K562 (cell line): Measurements from ENCODE around the gene SF3A2. TPM values are rescaled to one million over a fixed set of nuclear protein-coding genes. Genes with fewer than 3 reads are reported as not detected.

Experiments used
- ATF1 ChIP-seq, 2 experiments: fragments of 450-650 bp in 1 of 2; IDR thresholded peaks; 2 replicates each; pipeline ENCODE4 v1.6.1; 2016; ENCODE audit warnings: missing compliant biosample characterization in 1 of 2, missing genetic modification characterization in 1 of 2
- CREM ChIP-seq: IDR thresholded peaks from 2 replicates; pipeline ENCODE4 v1.6.1; 2014; ENCODE audit warnings: antibody characterized with exemption, low read depth
- E2F6 ChIP-seq, 2 experiments: IDR thresholded peaks; 2 replicates each; pipeline ENCODE4 v1.6.1; 2011; ENCODE audit warnings: borderline replicate concordance in 1 of 2, control low read depth in 1 of 2, low read depth in 1 of 2, low read length in 1 of 2, mild to moderate bottlenecking in 1 of 2, mixed read lengths in 1 of 2, moderate library complexity in 1 of 2; ENCODE audit not compliant: insufficient read depth in 1 of 2, insufficient read length in 1 of 2, poor library complexity in 1 of 2, severe bottlenecking in 1 of 2; ENCODE audit errors: extremely low read depth in 1 of 2
- MGA ChIP-seq: fragments of 450-650 bp; IDR thresholded peaks from 2 replicates; pipeline ENCODE4 v1.6.1; 2016; ENCODE audit warnings: mild to moderate bottlenecking, moderate library complexity
- NFIC ChIP-seq: fragments of 450-650 bp; IDR thresholded peaks from 2 replicates; pipeline ENCODE4 v1.6.1; 2017; ENCODE audit warnings: mild to moderate bottlenecking, inconsistent platforms
- POLR3G ChIP-seq: IDR thresholded peaks from 2 replicates; pipeline ENCODE4 v1.6.1; 2011; ENCODE audit not compliant: insufficient read length, insufficient replicate concordance; ENCODE audit errors: extremely low read depth
- RBFOX2 ChIP-seq: fragments of 200-400 bp; formaldehyde crosslinking; IDR thresholded peaks from 2 replicates; pipeline ENCODE4 v1.6.1; 2017; ENCODE audit warnings: low read depth, mild to moderate bottlenecking, low read length, moderate library complexity
- RNF2 ChIP-seq: sonication (generic); IDR thresholded peaks from 2 replicates; pipeline ENCODE4 v1.6.1; 2016
- SLC30A9 ChIP-seq: fragments of 250-450 bp; sonication (Bioruptor Pico); IDR thresholded peaks from 2 replicates; pipeline ENCODE4 v1.8.0; 2022; ENCODE audit warnings: mild to moderate bottlenecking, moderate library complexity
- TFAP4 ChIP-seq: sonication (generic); formaldehyde crosslinking; IDR thresholded peaks from 2 replicates; pipeline ENCODE4 v1.8.0; 2022; ENCODE audit warnings: missing genetic modification reagents, mild to moderate bottlenecking, moderate library complexity, borderline replicate concordance
- YY1 ChIP-seq, 3 experiments: IDR thresholded peaks; 2 replicates each; pipeline ENCODE4 v1.6.1; 2011; ENCODE audit warnings: low read length in 2 of 3, mild to moderate bottlenecking in 2 of 3, moderate library complexity in 2 of 3, borderline replicate concordance in 1 of 3, control low read depth in 1 of 3, low read depth in 1 of 3; ENCODE audit not compliant: insufficient read depth in 3 of 3, insufficient replicate concordance in 2 of 3, control insufficient read depth in 1 of 3, insufficient read length in 1 of 3; ENCODE audit errors: extremely low read depth in 1 of 3
- polyA plus RNA-seq, 8 experiments: library from polyadenylated mRNA; depleted of rRNA in 4 of 8; stranded (reverse) in 5 of 8; unstranded in 3 of 8; fragments of >200 nt; fragmentation: Nextera tagmentation in 2 of 8; fragmentation: Illumina TruSeq in 1 of 8; extraction: Ambion mirVana in 2 of 8; extraction: Trizol in 1 of 8; gene quantifications; 2 replicates each; pipeline versions ENCODE4 v1.2.1 to v1.2.3, GENCODE V29; 2011 to 2014; ENCODE audit warnings: inconsistent platforms in 1 of 8, missing spikeins in 1 of 8
- total RNA-seq, 7 experiments: library from RNA; depleted of rRNA in 6 of 7; stranded (reverse); fragments of >200 nt in 6 of 7; fragmentation: Illumina TruSeq in 2 of 7; extraction: Trizol in 2 of 7; gene quantifications; 2 replicates each; pipeline versions ENCODE4 v1.2.1 to v1.2.3, GENCODE V29; 2011 to 2021; ENCODE audit warnings: low replicate concordance in 1 of 7

The SF3A2 gene
- total and polyA plus RNA-seq, 9 of the 15 experiments (the other 6 are each of a cell fraction or from before 2014, with no cell fraction given): 0.17 to 194 (median 22.8) TPM

- TF ChIP-seq MGA (peak; percentile 86; the same call in 1 of the 2 replicates), POLR3G (no peak), YY1 (IDR thresholded peaks at IDR 0.05; ENCODE audit: borderline replicate concordance in 1 of 3, control insufficient read depth in 1 of 3, extremely low read depth in 1 of 3, insufficient read depth in 3 of 3, insufficient read length in 1 of 3, insufficient replicate concordance in 2 of 3, low read depth in 1 of 3, low read length in 2 of 3) (peak in 2 of 3 experiments; percentile 42 to 80), SLC30A9 (CRISPR knock-in tag) (no peak), E2F6 (IDR thresholded peaks at IDR 0.05; ENCODE audit: borderline replicate concordance in 1 of 2, extremely low read depth in 1 of 2, insufficient read depth in 1 of 2, insufficient read length in 1 of 2, low read depth in 1 of 2, low read length in 1 of 2, poor library complexity in 1 of 2, severe bottlenecking in 1 of 2) (peak; percentile 57 to 65), TFAP4 (CRISPR knock-in tag) (peak; percentile 78; the same call in 1 of the 2 replicates), RNF2 (0 out of 2 replicates have a peak, but pooled peaks have one; percentile 41), NFIC (peak; percentile 96), ATF1 (CRISPR knock-in tag; IDR thresholded peaks at IDR 0.05) (no peak), ATF1 (tag; IDR thresholded peaks at IDR 0.05) (0 out of 2 replicates have a peak, but pooled peaks have one; percentile 29), RBFOX2 (peak; percentile 73), CREM (peak; percentile 58)
These were observed 29.8 kb downstream of the SF3A2 start (continued) for GRCh38 chr19:2266183-2266993.
